Measurements from ENCODE around the gene CYTH3.
"Not testable (repeated sequence)": the region's sequence is repeated elsewhere in the genome, so short reads cannot be mapped to it uniquely, and the experiment has no call there.

DNA sequence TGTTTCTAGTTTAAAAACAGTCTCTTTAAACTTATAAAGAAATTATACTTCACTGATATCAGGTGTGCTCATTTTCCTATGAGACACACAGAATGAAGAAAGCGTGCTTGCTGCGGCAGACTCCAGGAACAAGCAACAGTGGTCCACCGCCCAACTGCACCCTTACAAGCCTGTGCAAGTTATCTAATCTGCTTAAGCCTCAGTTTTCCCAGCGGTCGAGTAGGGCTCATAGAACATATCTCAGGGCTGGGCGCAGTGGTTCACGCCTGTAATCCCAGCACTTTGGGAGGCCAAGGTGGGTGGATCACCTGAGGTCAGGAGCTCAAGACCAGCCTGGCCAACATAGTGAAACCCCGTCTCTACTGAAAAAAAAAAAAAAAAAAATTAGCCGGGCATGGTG lies 43.1 kb downstream of the CYTH3 start:
- TF ChIP-seq, protein P1, sequence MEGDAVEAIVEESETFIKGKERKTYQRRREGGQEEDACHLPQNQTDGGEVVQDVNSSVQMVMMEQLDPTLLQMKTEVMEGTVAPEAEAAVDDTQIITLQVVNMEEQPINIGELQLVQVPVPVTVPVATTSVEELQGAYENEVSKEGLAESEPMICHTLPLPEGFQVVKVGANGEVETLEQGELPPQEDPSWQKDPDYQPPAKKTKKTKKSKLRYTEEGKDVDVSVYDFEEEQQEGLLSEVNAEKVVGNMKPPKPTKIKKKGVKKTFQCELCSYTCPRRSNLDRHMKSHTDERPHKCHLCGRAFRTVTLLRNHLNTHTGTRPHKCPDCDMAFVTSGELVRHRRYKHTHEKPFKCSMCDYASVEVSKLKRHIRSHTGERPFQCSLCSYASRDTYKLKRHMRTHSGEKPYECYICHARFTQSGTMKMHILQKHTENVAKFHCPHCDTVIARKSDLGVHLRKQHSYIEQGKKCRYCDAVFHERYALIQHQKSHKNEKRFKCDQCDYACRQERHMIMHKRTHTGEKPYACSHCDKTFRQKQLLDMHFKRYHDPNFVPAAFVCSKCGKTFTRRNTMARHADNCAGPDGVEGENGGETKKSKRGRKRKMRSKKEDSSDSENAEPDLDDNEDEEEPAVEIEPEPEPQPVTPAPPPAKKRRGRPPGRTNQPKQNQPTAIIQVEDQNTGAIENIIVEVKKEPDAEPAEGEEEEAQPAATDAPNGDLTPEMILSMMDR (IDR thresholded peaks at IDR 0.05), result not testable (repeated sequence)
- TF ChIP-seq POLR2A (IDR thresholded peaks at IDR 0.05), result not testable (repeated sequence)
